GM12801 (cell line): Measurements from ENCODE around the gene FPR2.

Source experiments
- TF ChIP-seq, protein P1 (sequence below): IDR thresholded peaks from one replicate; pipeline ENCODE4 v1.5.1; 2011; ENCODE audit warnings: control low read depth; ENCODE audit not compliant: insufficient read length; ENCODE audit errors: extremely low read depth

Gene FPR2, protein sequence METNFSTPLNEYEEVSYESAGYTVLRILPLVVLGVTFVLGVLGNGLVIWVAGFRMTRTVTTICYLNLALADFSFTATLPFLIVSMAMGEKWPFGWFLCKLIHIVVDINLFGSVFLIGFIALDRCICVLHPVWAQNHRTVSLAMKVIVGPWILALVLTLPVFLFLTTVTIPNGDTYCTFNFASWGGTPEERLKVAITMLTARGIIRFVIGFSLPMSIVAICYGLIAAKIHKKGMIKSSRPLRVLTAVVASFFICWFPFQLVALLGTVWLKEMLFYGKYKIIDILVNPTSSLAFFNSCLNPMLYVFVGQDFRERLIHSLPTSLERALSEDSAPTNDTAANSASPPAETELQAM

DNA sequence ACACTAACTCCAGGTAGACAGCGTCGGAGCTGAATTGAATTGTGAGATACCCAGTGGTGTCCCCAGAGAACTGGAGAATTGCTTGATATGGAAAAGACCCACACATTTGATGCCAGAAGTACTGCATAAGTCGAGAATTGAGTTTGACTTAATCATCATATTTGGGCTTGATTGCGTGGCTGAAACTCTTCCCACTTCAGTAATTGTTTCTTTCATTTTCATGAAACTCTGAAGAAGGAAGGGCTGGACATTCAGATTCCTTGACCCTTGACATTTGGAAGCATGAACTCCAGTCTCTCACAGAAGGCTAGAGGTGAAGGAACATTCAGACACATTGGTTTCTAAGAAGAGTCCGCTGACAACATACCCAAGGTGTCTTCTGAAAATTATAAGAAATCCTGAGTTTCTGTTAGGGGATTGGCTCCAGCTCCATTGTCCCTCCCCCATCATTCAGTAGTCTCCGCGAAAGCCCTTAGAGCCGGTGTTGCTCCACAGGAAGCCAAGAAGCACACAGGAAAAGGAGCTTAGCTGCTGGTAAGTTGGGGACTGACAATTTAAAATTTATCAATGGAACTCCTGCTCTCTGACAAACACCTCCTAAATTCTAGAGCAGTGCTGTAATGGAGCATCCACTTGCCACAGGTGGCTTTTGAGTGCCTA, at the start of gene FPR2:
Gene FPR2, plus strand, starts transcription at position 484 of the 660 bp plus-strand sequence. CDS start 7,479 bp downstream, outside the sequence.
- TF ChIP-seq, protein P1, sequence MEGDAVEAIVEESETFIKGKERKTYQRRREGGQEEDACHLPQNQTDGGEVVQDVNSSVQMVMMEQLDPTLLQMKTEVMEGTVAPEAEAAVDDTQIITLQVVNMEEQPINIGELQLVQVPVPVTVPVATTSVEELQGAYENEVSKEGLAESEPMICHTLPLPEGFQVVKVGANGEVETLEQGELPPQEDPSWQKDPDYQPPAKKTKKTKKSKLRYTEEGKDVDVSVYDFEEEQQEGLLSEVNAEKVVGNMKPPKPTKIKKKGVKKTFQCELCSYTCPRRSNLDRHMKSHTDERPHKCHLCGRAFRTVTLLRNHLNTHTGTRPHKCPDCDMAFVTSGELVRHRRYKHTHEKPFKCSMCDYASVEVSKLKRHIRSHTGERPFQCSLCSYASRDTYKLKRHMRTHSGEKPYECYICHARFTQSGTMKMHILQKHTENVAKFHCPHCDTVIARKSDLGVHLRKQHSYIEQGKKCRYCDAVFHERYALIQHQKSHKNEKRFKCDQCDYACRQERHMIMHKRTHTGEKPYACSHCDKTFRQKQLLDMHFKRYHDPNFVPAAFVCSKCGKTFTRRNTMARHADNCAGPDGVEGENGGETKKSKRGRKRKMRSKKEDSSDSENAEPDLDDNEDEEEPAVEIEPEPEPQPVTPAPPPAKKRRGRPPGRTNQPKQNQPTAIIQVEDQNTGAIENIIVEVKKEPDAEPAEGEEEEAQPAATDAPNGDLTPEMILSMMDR: no peak

DNA sequence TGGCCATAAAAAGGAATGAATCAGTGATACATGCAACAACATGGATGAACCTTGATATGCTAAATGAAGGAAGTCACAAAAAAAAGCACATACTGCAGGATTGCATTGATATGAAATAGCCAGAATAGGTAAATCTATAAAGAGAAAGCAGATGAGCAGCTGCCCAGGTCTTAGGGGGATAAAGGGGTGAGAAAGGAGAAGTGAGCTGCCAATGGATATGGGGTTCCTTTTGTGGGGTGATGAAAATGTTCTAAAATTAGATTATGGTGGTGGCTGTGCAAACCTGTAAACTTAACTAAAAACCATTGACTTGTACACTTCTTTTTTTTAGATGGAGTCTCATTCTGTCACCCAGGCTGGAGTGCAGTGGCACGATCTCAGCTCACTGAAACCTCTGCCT, 49.3 kb upstream of the FPR2 start:
- TF ChIP-seq, protein P1: no peak

DNA sequence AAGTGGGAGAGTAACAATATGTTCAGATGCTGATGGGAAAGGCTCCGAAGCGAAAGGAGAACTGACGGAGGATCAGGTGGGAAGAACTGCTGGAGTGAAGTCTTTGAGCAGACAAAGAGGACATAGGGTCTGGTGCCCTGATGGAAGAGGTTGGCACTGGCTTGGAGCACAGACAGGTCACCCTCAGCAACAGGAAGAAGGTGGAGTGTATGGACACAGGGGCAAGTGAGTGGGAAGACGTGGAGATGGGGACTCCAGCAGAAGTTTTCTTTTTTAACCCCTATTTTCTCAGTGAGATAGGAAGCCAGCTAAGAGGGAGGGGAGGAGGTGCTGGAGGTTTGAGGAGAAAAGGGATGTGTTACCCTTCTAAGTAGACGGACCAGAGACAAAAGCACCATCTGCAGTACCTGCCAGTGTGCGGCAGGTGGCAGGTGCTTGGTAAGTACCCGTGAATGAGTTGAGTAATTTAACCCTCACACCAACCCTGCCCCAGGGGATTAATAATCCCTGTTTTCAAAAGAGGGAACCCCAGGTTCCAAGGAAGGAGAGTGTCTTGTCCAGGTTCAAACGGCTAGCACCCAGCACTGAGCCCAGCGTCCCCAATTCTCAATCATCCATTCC, 48.4 kb upstream of the FPR2 start:
- TF ChIP-seq, protein P1: no peak

DNA sequence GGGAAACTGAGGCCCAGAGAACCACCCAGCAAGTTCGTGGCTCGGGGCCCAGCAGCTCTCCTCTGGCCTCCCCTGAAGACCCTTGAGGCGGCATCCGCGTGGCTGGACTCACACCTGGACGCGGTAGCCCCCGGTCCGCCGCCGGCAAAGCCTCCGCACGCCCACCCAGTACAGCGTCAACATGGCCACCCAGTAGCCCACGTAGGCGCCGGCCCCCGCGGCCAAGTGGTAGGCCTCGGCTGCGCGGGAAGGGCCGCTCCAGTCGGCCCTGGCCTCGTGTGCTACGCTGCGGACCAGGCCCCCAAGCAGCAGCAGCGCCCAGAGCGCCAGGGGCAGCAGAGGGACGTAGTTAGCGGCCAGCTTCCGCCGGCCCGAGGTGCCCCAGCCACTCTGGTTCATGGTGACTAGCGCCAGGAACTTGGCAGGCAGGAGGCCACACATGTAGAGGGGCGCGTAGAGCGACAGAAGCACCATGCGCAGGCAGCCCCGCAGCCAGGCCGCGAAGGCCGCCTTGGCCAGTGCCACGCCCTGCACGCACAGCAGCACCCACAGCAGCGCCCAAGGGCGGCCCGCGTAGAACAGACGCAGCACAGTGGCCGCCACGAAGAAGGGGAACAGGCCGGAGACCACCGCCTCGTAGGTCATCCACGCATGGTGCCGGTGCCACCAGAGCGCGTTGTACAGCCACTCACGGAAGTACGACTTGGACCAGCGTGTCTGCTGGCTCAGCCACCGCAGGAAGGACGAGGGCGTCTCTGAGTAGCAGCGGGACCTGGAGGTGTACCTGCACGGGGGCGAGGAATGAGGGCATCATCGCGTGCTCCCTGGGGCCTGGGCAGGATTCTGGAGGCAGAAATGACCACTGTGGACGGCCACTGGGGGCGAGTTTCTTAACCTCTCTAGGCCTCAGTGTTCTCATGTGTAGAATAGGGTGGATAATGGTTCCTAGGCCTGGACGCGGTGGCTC, 47.4 kb upstream of the FPR2 start:
- TF ChIP-seq, protein P1: no peak

DNA sequence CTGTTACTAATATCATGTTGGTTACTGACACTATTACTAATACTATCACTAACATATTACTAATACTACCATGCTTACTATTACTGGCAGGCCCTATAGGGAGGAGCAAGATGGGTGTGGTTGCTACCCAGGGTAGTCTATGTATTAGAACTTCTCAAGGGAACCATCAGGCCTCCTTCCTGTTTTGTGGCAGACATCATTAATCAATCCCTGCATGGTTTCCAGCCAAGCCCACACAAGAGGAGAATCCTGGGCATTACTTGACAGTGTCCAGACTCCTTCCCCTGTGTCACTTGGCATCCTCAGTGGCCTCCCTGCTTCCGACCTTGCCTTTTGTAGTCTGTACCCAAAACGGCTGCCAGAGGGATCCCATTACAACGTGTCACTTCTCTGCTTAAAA, 46.1 kb upstream of the FPR2 start:
- TF ChIP-seq, protein P1: no peak

DNA sequence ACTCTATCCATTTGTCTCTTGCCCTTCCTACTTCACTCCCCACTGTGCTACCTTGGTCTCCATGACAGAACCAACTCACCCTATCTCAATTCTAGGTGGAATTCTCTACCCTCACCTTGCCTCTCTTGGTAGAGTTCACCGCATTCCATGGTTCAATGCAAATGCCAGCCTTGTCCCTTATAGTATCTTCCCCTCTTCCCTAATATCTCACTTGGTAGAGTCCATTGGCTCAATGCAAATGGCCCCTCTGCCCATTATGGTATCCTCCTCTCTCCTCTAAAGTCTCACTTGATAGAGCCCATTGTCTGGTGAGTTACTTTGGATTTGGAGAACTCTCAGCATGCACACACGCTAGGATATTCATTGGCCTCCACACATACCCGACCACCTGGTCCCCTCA, 45.1 kb upstream of the FPR2 start:
- TF ChIP-seq, protein P1: no peak
